ENCODE measurements around the gene TM7SF2. TPM values are rescaled to one million over a fixed set of nuclear protein-coding genes. Genes with fewer than 3 reads are reported as not detected.

Gene TM7SF2
- 10 to 100 TPM; 45.7 to 91.5 (median 52.3) TPM for total RNA-seq
- 63.5 TPM for polyA plus RNA-seq
- long read RNA-seq, donor 1, transcript TM7SF2-216 (9 exons, 1,671 nt), result minor isoform, 5 of 191 reads
- long read RNA-seq, donor 1, transcript TM7SF2-202 (9 exons, 1,490 nt), result minor isoform, 5 of 191 reads
- long read RNA-seq, donor 1, transcript TM7SF2-201 (10 exons, 1,722 nt), result major isoform, 123 of 191 reads
- long read RNA-seq, donor 1, partial matches to known transcripts, result 19 of 191 reads
- long read RNA-seq, donor 1, other reads (novel, unspliced or antisense), result 37 of 191 reads
- long read RNA-seq, donor 2, transcript TM7SF2-201 (10 exons, 1,722 nt), result major isoform, 66 of 110 reads
- long read RNA-seq, donor 2, partial matches to known transcripts, result 9 of 110 reads
- long read RNA-seq, donor 2, other reads (novel, unspliced or antisense), result 29 of 110 reads
- long read RNA-seq, donor 3, transcript TM7SF2-201 (10 exons, 1,722 nt), result major isoform, 371 of 530 reads
- long read RNA-seq, donor 3, transcript TM7SF2-217 (8 exons, 2,094 nt), result minor isoform, 14 of 530 reads
- long read RNA-seq, donor 3, partial matches to known transcripts, result 24 of 530 reads
- long read RNA-seq, donor 3, other reads (novel, unspliced or antisense), result 116 of 530 reads
- long read RNA-seq, donor 4, transcript TM7SF2-216 (9 exons, 1,671 nt), result minor isoform, 6 of 226 reads
- long read RNA-seq, donor 4, transcript TM7SF2-202 (9 exons, 1,490 nt), result minor isoform, 5 of 226 reads
- long read RNA-seq, donor 4, transcript TM7SF2-201 (10 exons, 1,722 nt), result major isoform, 151 of 226 reads
- long read RNA-seq, donor 4, partial matches to known transcripts, result 11 of 226 reads
- long read RNA-seq, donor 4, other reads (novel, unspliced or antisense), result 52 of 226 reads

GRCh38 chr11:65111744-65112545 is at the start of gene TM7SF2:
TM7SF2 (plus strand) TSS chr11:65111872; CDS start chr11:65112016, 144 bp downstream.
- Histone ChIP-seq H3K4me1 (ENCODE audit: control insufficient read depth, insufficient read depth, low read length) (no peaks in the 10 kb centered on the region), H3K27ac (ENCODE audit: low read length) (peak within 1 kb of the TSS; percentile 56), H3K27me3 (ENCODE audit: control insufficient read depth, insufficient read depth) (no peaks in the 10 kb centered on the region), H3K9me3 (ENCODE audit: control insufficient read depth, low read length) (no peaks in the 10 kb centered on the region), H3K4me3 (ENCODE audit: low read length) (peak within 1 kb of the TSS; percentile 53)
- intact Hi-C loops (cut with DNase I), result loop anchor here in 2 of 4 donors (10.0 kb wide), 3 partner anchors 87 to 327 kb away; partner anchors contain the start of genes CDC42BPG (in 1 of the 2) and SNX15 (in 1 of the 2)
- WGBS, result under 1% methylated on average over 64 of the region's 64 CpGs
- peak; percentile 89 for ATAC-seq
- peak; percentile 97 to 99 (median 98) for DNase-seq

GRCh38 chr11:65063532-65063931 is 48.1 kb upstream of the TM7SF2 start:
- 69% methylated on average over 3 of the region's 3 CpGs for WGBS
- Histone ChIP-seq H3K27me3 (ENCODE audit: control insufficient read depth, insufficient read depth) (no peaks in the 10 kb centered on the region), H3K9me3 (ENCODE audit: control insufficient read depth, low read length) (no peaks in the 10 kb centered on the region), H3K27ac (ENCODE audit: low read length) (no peak overlapping the region), H3K4me3 (ENCODE audit: low read length) (no peak overlapping the region), H3K4me1 (ENCODE audit: control insufficient read depth, insufficient read depth, low read length) (no peaks in the 10 kb centered on the region)
- peak in 1 of 3 donors; percentile 5 for DNase-seq
- ATAC-seq, result no peak
- intact Hi-C loops (cut with DNase I), result no loop called here

- DNase-seq, result no peak
- intact Hi-C loops (cut with DNase I), result no loop called here
- ATAC-seq, result no peak
- Histone ChIP-seq H3K4me3 (ENCODE audit: low read length) (no peak overlapping the region), H3K27me3 (ENCODE audit: control insufficient read depth, insufficient read depth) (no peaks in the 10 kb centered on the region), H3K4me1 (ENCODE audit: control insufficient read depth, insufficient read depth, low read length) (no peaks in the 10 kb centered on the region), H3K27ac (ENCODE audit: low read length) (no peak overlapping the region), H3K9me3 (ENCODE audit: control insufficient read depth, low read length) (no peaks in the 10 kb centered on the region)
- 79% methylated on average over 4 of the region's 4 CpGs for WGBS
Measured at GRCh38 chr11:65064847-65065240, 46.8 kb upstream of the TM7SF2 start.

- no peak overlapping the region for H3K4me3 ChIP-seq (ENCODE audit: low read length)
- no peaks in the 10 kb centered on the region for H3K4me1 ChIP-seq (ENCODE audit: control insufficient read depth, insufficient read depth, low read length)
- 58% methylated on average over 7 of the region's 7 CpGs for WGBS
- DNase-seq (peak in 1 of 3 donors; percentile 9), ATAC-seq (no peak)
- no peak overlapping the region for H3K27ac ChIP-seq (ENCODE audit: low read length)
- no peaks in the 10 kb centered on the region for H3K9me3 ChIP-seq (ENCODE audit: control insufficient read depth, low read length)
- intact Hi-C loops (cut with DNase I), result no loop called here
- no peaks in the 10 kb centered on the region for H3K27me3 ChIP-seq (ENCODE audit: control insufficient read depth, insufficient read depth)
Measured at GRCh38 chr11:65065851-65066250, 45.8 kb upstream of the TM7SF2 start.

- DNase-seq (peak in 1 of 3 donors; percentile 26), ATAC-seq (peak in 1 of 2 donors; percentile 14)
- no peaks in the 10 kb centered on the region for H3K27me3 ChIP-seq (ENCODE audit: control insufficient read depth, insufficient read depth)
- H3K9me3 ChIP-seq (ENCODE audit: control insufficient read depth, low read length), result no peaks in the 10 kb centered on the region
- H3K4me1 ChIP-seq (ENCODE audit: control insufficient read depth, insufficient read depth, low read length), result no peaks in the 10 kb centered on the region
- 68% methylated on average over 11 of the region's 11 CpGs for WGBS
- no peak overlapping the region for H3K4me3 ChIP-seq (ENCODE audit: low read length)
- intact Hi-C loops (cut with DNase I), result no loop called here
- no peak overlapping the region for H3K27ac ChIP-seq (ENCODE audit: low read length)
Measured at GRCh38 chr11:65066315-65066714, 45.4 kb upstream of the TM7SF2 start.

GRCh38 chr11:65066805-65067291 is 44.8 kb upstream of the TM7SF2 start:
- H3K27me3 ChIP-seq (ENCODE audit: control insufficient read depth, insufficient read depth), result no peaks in the 10 kb centered on the region
- no peak overlapping the region for H3K27ac ChIP-seq (ENCODE audit: low read length)
- H3K9me3 ChIP-seq (ENCODE audit: control insufficient read depth, low read length), result no peaks in the 10 kb centered on the region
- 70% methylated on average over 4 of the region's 4 CpGs for WGBS
- no peak overlapping the region for H3K4me3 ChIP-seq (ENCODE audit: low read length)
- no peaks in the 10 kb centered on the region for H3K4me1 ChIP-seq (ENCODE audit: control insufficient read depth, insufficient read depth, low read length)
- no peak for ATAC-seq
- intact Hi-C loops (cut with DNase I), result no loop called here
- DNase-seq, result peak in 1 of 3 donors; percentile 2

GRCh38 chr11:65067446-65067845 is 44.2 kb upstream of the TM7SF2 start:
- no peak overlapping the region for H3K27ac ChIP-seq (ENCODE audit: low read length)
- no peak overlapping the region for H3K4me3 ChIP-seq (ENCODE audit: low read length)
- no peak for ATAC-seq
- H3K27me3 ChIP-seq (ENCODE audit: control insufficient read depth, insufficient read depth), result no peaks in the 10 kb centered on the region
- no peaks in the 10 kb centered on the region for H3K4me1 ChIP-seq (ENCODE audit: control insufficient read depth, insufficient read depth, low read length)
- 80% methylated on average over 10 of the region's 10 CpGs for WGBS
- DNase-seq, result peak in 1 of 3 donors; percentile 16
- no peaks in the 10 kb centered on the region for H3K9me3 ChIP-seq (ENCODE audit: control insufficient read depth, low read length)
- intact Hi-C loops (cut with DNase I), result no loop called here

GRCh38 chr11:65069217-65069616 is 42.5 kb upstream of the TM7SF2 start:
- Histone ChIP-seq H3K4me3 (ENCODE audit: low read length) (no peak overlapping the region), H3K9me3 (ENCODE audit: control insufficient read depth, low read length) (no peaks in the 10 kb centered on the region), H3K27me3 (ENCODE audit: control insufficient read depth, insufficient read depth) (no peaks in the 10 kb centered on the region), H3K27ac (ENCODE audit: low read length) (no peak overlapping the region), H3K4me1 (ENCODE audit: control insufficient read depth, insufficient read depth, low read length) (no peaks in the 10 kb centered on the region)
- ATAC-seq (no peak), DNase-seq (peak in 1 of 3 donors; percentile 3)
- intact Hi-C loops (cut with DNase I), result no loop called here
- WGBS, result 64% methylated on average over 9 of the region's 9 CpGs

GRCh38 chr11:65071907-65072630 is 39.6 kb upstream of the TM7SF2 start:
- ATAC-seq (no peak), DNase-seq (peak in 1 of 3 donors; percentile 20)
- no peaks in the 10 kb centered on the region for H3K4me1 ChIP-seq (ENCODE audit: control insufficient read depth, insufficient read depth, low read length)
- H3K9me3 ChIP-seq (ENCODE audit: control insufficient read depth, low read length), result no peaks in the 10 kb centered on the region
- intact Hi-C loops (cut with DNase I), result no loop called here
- H3K27me3 ChIP-seq (ENCODE audit: control insufficient read depth, insufficient read depth), result no peaks in the 10 kb centered on the region
- WGBS, result 63% methylated on average over 4 of the region's 4 CpGs
- no peak overlapping the region for H3K27ac ChIP-seq (ENCODE audit: low read length)
- H3K4me3 ChIP-seq (ENCODE audit: low read length), result no peak overlapping the region

- intact Hi-C loops (cut with DNase I), result no loop called here
- DNase-seq (no peak), ATAC-seq (no peak)
- H3K27ac ChIP-seq (ENCODE audit: low read length), result no peak overlapping the region
- no peaks in the 10 kb centered on the region for H3K4me1 ChIP-seq (ENCODE audit: control insufficient read depth, insufficient read depth, low read length)
- WGBS, result 58% methylated on average over 1 of the region's 1 CpG
- no peaks in the 10 kb centered on the region for H3K27me3 ChIP-seq (ENCODE audit: control insufficient read depth, insufficient read depth)
- no peaks in the 10 kb centered on the region for H3K9me3 ChIP-seq (ENCODE audit: control insufficient read depth, low read length)
- H3K4me3 ChIP-seq (ENCODE audit: low read length), result no peak overlapping the region
Measured at GRCh38 chr11:65072631-65072966, 39.1 kb upstream of the TM7SF2 start.

All from right cardiac atrium (tissue), 5 donors.